H7 (cell line): ENCODE data around the gene TPM1. TPM values are rescaled to one million over a fixed set of nuclear protein-coding genes. Genes with fewer than 3 reads are reported as not detected.

Source experiments
- DNase-seq: peaks from one replicate; pipeline ENCODE4 v3.0.0; 2012
- H3K27me3 ChIP-seq: 2 replicates; pipeline ENCODE4 v1.6.0; 2011; ENCODE audit warnings: mild to moderate bottlenecking, low read length; ENCODE audit not compliant: control insufficient read depth, insufficient read depth
- H3K36me3 ChIP-seq: replicated peaks from 2 replicates; pipeline ENCODE4 v1.5.1; 2011; ENCODE audit warnings: low read length; ENCODE audit not compliant: control insufficient read depth, insufficient read depth
- H3K4me3 ChIP-seq: 2 replicates; pipeline ENCODE4 v1.5.1; 2011; ENCODE audit warnings: low read depth, mild to moderate bottlenecking, control low read depth, low read length, moderate library complexity; ENCODE audit not compliant: insufficient read depth
- total RNA-seq: library from RNA; depleted of rRNA; stranded (reverse); fragments of >200 nt; shearing (Covaris generic); gene quantifications from 2 replicates; pipeline ENCODE4 v1.2.3, GENCODE V29; 2014

Gene TPM1
- total RNA-seq, 1 experiment from 2014 or later = 292 TPM

- H3K27me3 ChIP-seq = no peaks in the 10 kb centered on the region
Observed at GRCh38 chr15:63043335-63044076, 959 bp downstream of the TPM1 start.

DNA sequence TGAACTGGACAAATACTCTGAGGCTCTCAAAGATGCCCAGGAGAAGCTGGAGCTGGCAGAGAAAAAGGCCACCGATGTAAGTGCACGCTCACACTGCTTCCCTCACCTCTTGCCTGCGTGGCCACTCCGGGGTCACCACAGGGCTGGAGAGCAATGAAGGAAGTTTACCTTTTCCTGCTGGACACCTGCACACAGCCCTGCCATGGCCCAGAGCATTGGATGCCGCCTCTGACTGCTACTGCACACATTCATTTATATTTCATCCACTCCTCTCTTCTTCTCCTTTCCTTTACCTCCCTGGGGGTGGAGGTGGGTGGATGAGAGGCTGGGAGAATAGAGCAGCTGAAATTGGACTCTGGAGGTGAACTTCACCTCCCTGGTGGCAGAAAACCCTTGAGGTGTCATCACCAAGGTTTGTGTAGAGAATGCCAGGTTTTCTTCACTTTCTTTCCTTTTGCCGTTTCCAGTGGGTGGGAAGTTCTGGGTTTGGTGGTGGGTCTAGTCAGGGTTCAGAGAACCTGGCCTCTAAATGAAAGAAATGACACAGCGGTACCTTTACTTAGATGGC, 1.6 kb downstream of the TPM1 start:
- H3K4me3 ChIP-seq = peak overlapping the region; percentile 59
- no peaks in the 10 kb centered on the region for H3K27me3 ChIP-seq
- DNase-seq = no peak
- peaks cover 22% of the 10 kb centered on the region for H3K36me3 ChIP-seq

More at GRCh38 chr15:63043335-63044076, 959 bp downstream of the TPM1 start:
- H3K36me3 ChIP-seq = peaks cover 22% of the 10 kb centered on the region
- H3K4me3 ChIP-seq = peak overlapping the region; percentile 59
- peak; percentile 60 for DNase-seq

DNA sequence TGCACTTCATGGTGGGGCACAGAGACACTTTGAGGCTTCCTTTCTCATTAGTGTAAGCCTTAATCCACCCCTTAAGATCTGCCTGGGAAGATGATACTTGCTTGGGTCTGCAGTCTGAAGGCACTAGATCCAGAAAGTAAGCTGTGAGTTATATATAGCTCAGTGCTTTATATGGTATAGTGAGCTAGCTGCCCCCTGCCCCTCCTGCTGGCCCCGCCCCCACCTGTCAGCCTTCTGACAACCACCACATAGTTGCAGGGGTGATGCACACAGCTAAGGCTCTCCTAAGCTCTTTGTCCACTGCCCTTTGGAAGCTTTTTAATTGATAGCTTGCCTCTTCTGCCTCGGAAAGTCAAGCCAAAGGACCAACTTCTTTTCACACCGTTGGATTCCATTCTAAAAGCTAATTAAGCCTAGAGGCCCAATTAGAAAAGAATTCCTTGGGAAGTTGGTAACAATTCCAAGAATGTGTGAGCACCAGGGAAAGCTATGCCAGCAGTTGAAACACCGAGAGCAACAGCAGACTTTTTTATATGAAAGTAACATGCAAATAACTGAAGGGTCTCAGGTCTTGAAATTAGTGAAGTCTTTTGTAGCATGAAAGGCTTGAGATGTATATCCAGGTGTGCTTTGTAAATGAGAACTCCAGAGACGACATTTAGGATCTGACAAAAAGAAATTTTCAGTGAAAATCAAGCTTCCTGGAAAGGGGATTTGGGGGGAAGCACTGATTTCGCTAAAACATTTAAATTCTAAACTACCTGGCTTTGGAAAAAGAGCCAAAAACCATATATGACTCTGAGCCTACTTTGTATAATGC, 2.3 kb downstream of the TPM1 start:
- no peaks in the 10 kb centered on the region for H3K27me3 ChIP-seq
- DNase-seq = peak; percentile 75
- peak overlapping the region; percentile 59 for H3K4me3 ChIP-seq
- peaks cover 25% of the 10 kb centered on the region for H3K36me3 ChIP-seq

GRCh38 chr15:63045465-63045840, 2.9 kb downstream of the TPM1 start:
- Histone ChIP-seq H3K36me3 (peaks cover 30% of the 10 kb centered on the region), H3K4me3 (peak overlapping the region; percentile 59; the same call in 1 of the 2 replicates), H3K27me3 (no peaks in the 10 kb centered on the region)
- DNase-seq = no peak

DNA sequence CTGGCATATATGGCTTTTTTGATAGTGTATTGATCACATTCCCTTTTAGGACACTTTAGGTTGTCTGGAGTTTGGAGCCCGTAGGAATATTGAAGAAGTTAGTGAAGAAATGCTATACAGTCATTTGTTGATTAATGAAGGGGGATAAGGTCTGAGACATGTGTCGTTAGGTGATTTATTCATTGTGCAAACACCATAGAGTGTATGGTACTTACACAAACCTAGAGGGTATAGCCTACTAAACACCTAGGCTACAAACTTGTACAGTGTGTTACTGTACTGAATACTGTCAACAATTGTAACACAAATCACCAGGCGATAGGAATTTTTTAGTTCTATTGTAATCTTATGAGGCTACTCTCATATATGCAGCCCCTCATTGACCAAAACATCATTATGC, 3.3 kb downstream of the TPM1 start:
- Histone ChIP-seq H3K36me3 (peaks cover 33% of the 10 kb centered on the region), H3K4me3 (no peak overlapping the region), H3K27me3 (no peaks in the 10 kb centered on the region)
- DNase-seq = no peak

- H3K27me3 ChIP-seq = no peaks in the 10 kb centered on the region
- no peak overlapping the region; the same call in 1 of the 2 replicates for H3K4me3 ChIP-seq
- peaks cover 40% of the 10 kb centered on the region for H3K36me3 ChIP-seq
- DNase-seq = peak; percentile 70
Observed at GRCh38 chr15:63046917-63047760, 4.6 kb downstream of the TPM1 start.

- Histone ChIP-seq H3K27me3 (no peaks in the 10 kb centered on the region), H3K4me3 (peak overlapping the region; percentile 65), H3K36me3 (peaks cover 42% of the 10 kb centered on the region)
- DNase-seq = no peak
Observed at GRCh38 chr15:63047792-63048114, 5.2 kb downstream of the TPM1 start.

DNA sequence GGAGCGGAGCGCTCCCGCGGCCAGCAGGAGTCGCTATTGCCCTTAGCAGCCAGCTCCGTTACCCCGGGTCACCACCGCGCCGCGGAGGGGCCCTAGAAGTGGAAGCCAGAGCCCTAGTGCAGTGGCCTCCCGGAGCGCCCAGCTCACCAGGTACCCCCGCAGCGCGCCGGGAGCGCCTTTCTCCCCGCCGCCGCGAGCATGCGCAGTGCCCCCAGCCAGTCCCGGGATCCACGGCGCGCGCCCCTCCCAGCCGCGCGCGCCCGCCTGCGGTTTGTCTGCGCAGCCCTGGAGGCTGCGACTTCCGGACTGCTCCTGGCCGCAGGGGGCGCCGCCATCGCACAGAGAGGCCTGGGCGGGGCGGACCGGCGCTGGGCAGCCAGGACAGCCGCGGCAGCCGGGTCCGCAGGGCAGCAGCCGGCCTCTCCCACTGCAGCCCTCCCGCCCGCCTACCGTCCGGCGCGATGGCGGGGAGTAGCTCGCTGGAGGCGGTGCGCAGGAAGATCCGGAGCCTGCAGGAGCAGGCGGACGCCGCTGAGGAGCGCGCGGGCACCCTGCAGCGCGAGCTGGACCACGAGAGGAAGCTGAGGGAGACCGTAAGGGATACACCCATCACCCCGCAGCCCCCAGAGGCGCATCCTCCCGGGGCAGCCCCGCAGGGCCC, 5.7 kb downstream of the TPM1 start:
- no peaks in the 10 kb centered on the region for H3K27me3 ChIP-seq
- peaks cover 47% of the 10 kb centered on the region for H3K36me3 ChIP-seq
- DNase-seq = peak; percentile 97
- H3K4me3 ChIP-seq = peak overlapping the region; percentile 65

GRCh38 chr15:63048776-63049665, 6.5 kb downstream of the TPM1 start:
- no peaks in the 10 kb centered on the region for H3K27me3 ChIP-seq

DNA sequence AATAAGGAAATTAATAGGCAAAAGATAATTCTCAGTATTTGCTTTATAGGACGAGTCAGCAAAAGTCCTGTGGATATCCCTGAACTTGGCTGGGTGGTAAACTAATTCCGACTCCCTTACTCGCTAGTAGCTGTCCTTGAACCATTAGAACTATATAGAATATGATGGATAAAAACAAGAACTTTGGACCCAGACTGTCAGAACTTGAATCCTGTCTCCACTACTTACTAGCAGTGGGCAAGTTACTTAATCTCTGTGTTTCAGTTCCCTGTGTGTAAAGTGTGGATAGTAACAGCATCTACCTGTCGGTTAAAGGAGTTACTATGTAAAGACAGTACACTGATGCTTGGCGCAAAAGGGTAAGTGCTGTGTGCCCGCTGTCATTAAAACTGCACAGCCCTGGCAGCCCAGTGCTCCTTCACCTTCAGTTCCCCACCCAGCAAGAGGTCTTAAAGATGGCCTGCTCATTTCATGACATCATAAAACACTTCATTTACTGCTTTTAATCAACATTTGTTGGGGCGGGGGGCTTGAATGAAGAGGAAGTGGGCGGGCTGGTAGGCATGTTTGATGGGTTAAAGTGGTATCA, 7.3 kb downstream of the TPM1 start:
- no peak overlapping the region; the same call in 1 of the 2 replicates for H3K4me3 ChIP-seq
- H3K27me3 ChIP-seq = no peaks in the 10 kb centered on the region
- peaks cover 42% of the 10 kb centered on the region for H3K36me3 ChIP-seq
- DNase-seq = no peak

More at GRCh38 chr15:63048776-63049665, 6.5 kb downstream of the TPM1 start:
- DNase-seq = peak; percentile 88
- H3K36me3 ChIP-seq = peaks cover 46% of the 10 kb centered on the region
- H3K4me3 ChIP-seq = peak overlapping the region; percentile 65

DNA sequence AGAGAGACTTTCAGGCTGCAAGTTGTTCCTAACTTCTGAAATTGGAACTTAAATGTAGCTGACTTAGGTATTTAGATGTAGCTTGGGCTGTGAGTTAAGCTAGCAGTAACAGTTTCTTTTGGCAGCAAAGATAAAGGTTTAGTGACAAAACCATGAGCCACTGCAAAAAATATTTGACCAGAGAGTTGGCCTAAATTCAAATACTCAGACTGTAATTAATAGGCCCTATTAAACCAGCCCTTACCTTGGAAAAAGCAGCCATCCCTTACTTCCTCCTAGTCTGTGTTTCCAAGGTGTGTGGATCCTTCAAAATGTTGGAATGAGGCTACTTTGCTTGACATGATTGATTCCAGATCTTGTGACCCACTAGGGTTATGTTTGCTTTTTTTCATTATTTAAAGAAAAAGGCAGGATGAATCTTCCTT, 8.2 kb downstream of the TPM1 start:
- H3K4me3 ChIP-seq = no peak overlapping the region
- H3K36me3 ChIP-seq = peaks cover 39% of the 10 kb centered on the region
- H3K27me3 ChIP-seq = no peaks in the 10 kb centered on the region
- DNase-seq = no peak

DNA sequence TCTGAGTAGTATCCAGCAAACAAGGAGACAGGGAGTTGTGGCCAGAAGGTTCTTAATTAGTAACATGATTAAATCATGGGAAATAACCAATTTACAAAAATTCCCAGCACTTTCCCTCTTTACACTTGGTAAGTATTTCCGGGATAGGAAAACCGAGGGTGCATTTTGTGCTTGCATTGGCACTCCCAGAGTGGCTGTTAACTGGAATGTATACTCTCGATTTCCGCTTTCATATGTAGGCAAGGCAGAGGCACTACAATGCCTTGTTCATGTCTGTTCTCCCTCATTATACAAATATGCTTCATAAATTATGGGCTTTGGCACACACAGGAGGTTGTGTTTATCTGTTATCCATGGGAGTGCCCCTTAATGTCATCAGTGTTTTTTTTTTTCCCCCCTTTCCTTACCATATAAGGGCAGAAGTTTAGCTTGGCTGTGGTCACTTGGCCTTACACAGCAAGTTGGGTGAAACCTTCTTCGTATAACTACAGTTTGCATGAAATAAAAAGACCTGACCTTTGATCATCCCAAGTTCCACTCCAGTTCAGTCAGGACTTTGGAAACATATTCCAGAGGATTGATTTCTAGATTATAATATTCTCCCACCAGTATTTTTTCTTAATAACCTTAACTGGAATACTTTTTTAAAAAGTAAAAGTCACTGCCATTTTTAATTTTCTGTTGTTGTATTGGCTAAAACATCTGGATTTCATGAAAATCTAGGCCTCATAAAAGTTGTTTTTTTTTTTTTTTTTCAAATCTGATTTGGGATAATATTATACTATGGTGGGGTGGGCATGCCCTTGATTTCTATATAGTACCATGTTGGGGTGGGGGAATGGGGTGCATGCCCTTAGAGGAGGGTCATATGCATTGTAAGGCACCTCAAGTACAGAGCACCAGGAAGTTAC, 8.9 kb downstream of the TPM1 start:
- Histone ChIP-seq H3K4me3 (no peak overlapping the region), H3K36me3 (peaks cover 40% of the 10 kb centered on the region), H3K27me3 (no peaks in the 10 kb centered on the region)
- DNase-seq = no peak
